ENCODE measurements around the gene CADPS2. TPM values are rescaled to one million over a fixed set of nuclear protein-coding genes. Genes with fewer than 3 reads are reported as not detected.

CADPS2 gene
- total RNA-seq, 2 experiments from 2014 or later = not detected

GRCh38 chr7:122413339-122413738 is 472.9 kb downstream of the CADPS2 start:
- no TSS peak for BruUV-seq (replicated peaks)
- Histone ChIP-seq H3K27ac (ENCODE audit: low read depth, low read length, poor library complexity, severe bottlenecking) (no peak overlapping the region), H3K36me3 (ENCODE audit: insufficient read depth, low read length) (no peaks in the 10 kb centered on the region), H3K9me2 (ENCODE audit: insufficient read depth, low read length) (no peaks in the 10 kb centered on the region), H3K9me3 (ENCODE audit: low read length) (no peaks in the 10 kb centered on the region), H4K20me1 (ENCODE audit: insufficient read depth, low read length) (no peaks in the 10 kb centered on the region), H3K79me2 (ENCODE audit: insufficient read depth, low read depth, low read length) (no peaks in the 10 kb centered on the region), H3K4me2 (ENCODE audit: low read length) (no peak overlapping the region), H3K4me1 (ENCODE audit: insufficient read depth, low read length, poor library complexity, severe bottlenecking) (no peaks in the 10 kb centered on the region), H3K4me3 (ENCODE audit: low read depth, low read length, poor library complexity, severe bottlenecking) (no peak overlapping the region), H2AFZ (ENCODE audit: low read length) (no peak overlapping the region)
- CTCF ChIA-PET (ENCODE audit: unreplicated experiment) = no interaction called here
- POLR2A ChIA-PET = no interaction called here
- DNase-seq (ENCODE audit: low spot score) = no peak
- TF ChIP-seq EZH2phosphoT487 (IDR thresholded peaks at IDR 0.05; ENCODE audit: borderline replicate concordance, low read depth, low read length) (no peak), CTCF (conservative IDR thresholded peaks at IDR 0.05; ENCODE audit: low read length) (no peak)
- intact Hi-C loops (cut with micrococcal nuclease; ENCODE audit: unreplicated experiment) = no loop called here

DNA sequence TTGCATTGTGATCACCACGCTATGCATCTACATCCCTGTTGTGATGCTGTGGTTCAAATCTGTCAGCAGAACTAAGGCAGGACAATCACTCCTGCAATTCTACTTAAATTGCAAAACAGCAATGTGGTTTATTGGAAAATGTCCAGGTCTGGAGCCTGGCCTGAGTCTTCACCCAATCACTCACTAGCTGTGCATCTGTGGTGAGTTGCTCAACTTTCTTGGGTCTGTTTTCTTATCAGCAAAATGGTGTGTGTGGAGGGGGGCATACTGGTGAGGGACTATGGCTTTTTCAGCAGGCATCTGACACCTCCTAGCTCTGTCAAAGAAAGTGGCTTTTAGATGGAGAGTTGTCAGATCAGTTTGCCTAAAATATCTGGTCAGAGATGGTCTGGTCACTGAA is 473.4 kb downstream of the CADPS2 start:
- H3K36me3 ChIP-seq (ENCODE audit: insufficient read depth, low read length) = no peaks in the 10 kb centered on the region
- CTCF ChIA-PET (ENCODE audit: unreplicated experiment) = no interaction called here

DNA sequence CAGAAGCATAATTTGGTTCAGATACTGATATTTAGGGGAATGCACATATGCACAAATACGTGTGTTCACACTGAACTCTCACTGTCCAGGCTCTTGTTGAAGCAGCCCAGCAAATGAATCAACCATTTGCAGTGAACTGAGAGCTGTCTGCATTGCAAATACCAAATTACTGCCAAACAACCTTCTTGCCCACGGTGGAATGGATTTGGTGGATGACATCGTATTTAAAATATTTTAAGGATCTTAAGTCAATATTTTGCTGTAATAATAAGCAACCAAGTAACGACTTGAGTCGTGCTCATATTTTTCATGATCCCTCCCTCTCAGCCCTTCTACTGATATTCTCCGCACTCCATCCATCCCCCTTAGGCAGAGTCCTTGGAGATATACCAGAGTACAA is 473.8 kb downstream of the CADPS2 start:
- intact Hi-C loops (cut with micrococcal nuclease; ENCODE audit: unreplicated experiment) = no loop called here
- no TSS peak for BruUV-seq (replicated peaks)

More for the DNA sequence above, 473.4 kb downstream of the CADPS2 start:
- BruUV-seq (replicated peaks) = no TSS peak
- H3K9me2 ChIP-seq (ENCODE audit: insufficient read depth, low read length) = no peaks in the 10 kb centered on the region
- intact Hi-C loops (cut with micrococcal nuclease; ENCODE audit: unreplicated experiment) = no loop called here
- H3K4me1 ChIP-seq (ENCODE audit: insufficient read depth, low read length, poor library complexity, severe bottlenecking) = no peaks in the 10 kb centered on the region
- POLR2A ChIA-PET = no interaction called here
- H3K4me3 ChIP-seq (ENCODE audit: low read depth, low read length, poor library complexity, severe bottlenecking) = no peak overlapping the region
- no peak overlapping the region for H3K27ac ChIP-seq (ENCODE audit: low read depth, low read length, poor library complexity, severe bottlenecking)
- H4K20me1 ChIP-seq (ENCODE audit: insufficient read depth, low read length) = no peaks in the 10 kb centered on the region
- H3K4me2 ChIP-seq (ENCODE audit: low read length) = no peak overlapping the region
- no peaks in the 10 kb centered on the region for H3K79me2 ChIP-seq (ENCODE audit: insufficient read depth, low read depth, low read length)
- H3K9me3 ChIP-seq (ENCODE audit: low read length) = no peaks in the 10 kb centered on the region
- H2AFZ ChIP-seq (ENCODE audit: low read length) = no peak overlapping the region
- TF ChIP-seq EZH2phosphoT487 (IDR thresholded peaks at IDR 0.05; ENCODE audit: borderline replicate concordance, low read depth, low read length) (no peak), CTCF (conservative IDR thresholded peaks at IDR 0.05; ENCODE audit: low read length) (no peak)
- no peak for DNase-seq (ENCODE audit: low spot score)

More for the DNA sequence above, 473.8 kb downstream of the CADPS2 start:
- H3K9me3 ChIP-seq (ENCODE audit: low read length) = no peaks in the 10 kb centered on the region
- DNase-seq (ENCODE audit: low spot score) = no peak
- ChIA-PET CTCF (ENCODE audit: unreplicated experiment) (no interaction called here), POLR2A (no interaction called here)
- H3K27ac ChIP-seq (ENCODE audit: low read depth, low read length, poor library complexity, severe bottlenecking) = no peak overlapping the region
- H3K4me2 ChIP-seq (ENCODE audit: low read length) = no peak overlapping the region
- H3K9me2 ChIP-seq (ENCODE audit: insufficient read depth, low read length) = no peaks in the 10 kb centered on the region
- no peaks in the 10 kb centered on the region for H4K20me1 ChIP-seq (ENCODE audit: insufficient read depth, low read length)
- no peak overlapping the region for H3K4me3 ChIP-seq (ENCODE audit: low read depth, low read length, poor library complexity, severe bottlenecking)
- no peaks in the 10 kb centered on the region for H3K79me2 ChIP-seq (ENCODE audit: insufficient read depth, low read depth, low read length)
- H2AFZ ChIP-seq (ENCODE audit: low read length) = no peak overlapping the region
- H3K4me1 ChIP-seq (ENCODE audit: insufficient read depth, low read length, poor library complexity, severe bottlenecking) = no peaks in the 10 kb centered on the region
- TF ChIP-seq EZH2phosphoT487 (IDR thresholded peaks at IDR 0.05; ENCODE audit: borderline replicate concordance, low read depth, low read length) = no peak
- TF ChIP-seq CTCF (conservative IDR thresholded peaks at IDR 0.05; ENCODE audit: low read length) = no peak
- H3K36me3 ChIP-seq (ENCODE audit: insufficient read depth, low read length) = no peaks in the 10 kb centered on the region
